Adrenal gland (tissue), 5 donors: ENCODE data around the gene SEMG1.

Experiments used
- CTCF ChIP-seq, 6 experiments: fragments of 450-650 bp in 4 of 6; fragments of 200-600 bp in 2 of 6; sonication (generic) in 1 of 6; IDR thresholded peaks; 1 replicate in 5 of 6; 2 replicates in 1 of 6; pipeline versions ENCODE4 v1.5.1 to v1.8.0; 2016 to 2021; ENCODE audit warnings: antibody characterized with exemption in 6 of 6, mild to moderate bottlenecking in 2 of 6, moderate library complexity in 1 of 6
- POLR2A ChIP-seq, 2 donors: fragments of 450-650 bp; IDR thresholded peaks; one replicate each; pipeline ENCODE4 v1.6.1; 2017; ENCODE audit warnings: antibody characterized with exemption in 2 of 2, mild to moderate bottlenecking in 2 of 2, moderate library complexity in 1 of 2
- donor health status: DM: no; HTN: no; CAD: no.

GRCh38 chr20:45258664-45259063 is 51.8 kb downstream of the SEMG1 start:
- TF ChIP-seq CTCF (IDR thresholded peaks at IDR 0.05): no peak
- TF ChIP-seq POLR2A (IDR thresholded peaks at IDR 0.05): no peak
